SIG-M5 treated with dmso at 0.1 percent for 504 hours (cell line): ENCODE results near the gene IL17B.
"Not testable (repeated sequence)": the region's sequence is repeated elsewhere in the genome, so short reads cannot be mapped to it uniquely, and the experiment has no call there.

ENCODE experiments used
- DNase-seq: peaks from one replicate; lab custom pipeline; 2025; ENCODE audit not compliant: unreplicated experiment; lab: John Stamatoyannopoulos, UW

Gene IL17B

GRCh38 chr5:149403923-149404745, 25.0 kb upstream of the IL17B start:
- DNase-seq: no peak

GRCh38 chr5:149402291-149402690, 23.2 kb upstream of the IL17B start:
- no peak for DNase-seq

- no peak for DNase-seq
Observed at GRCh38 chr5:149401051-149401450, 22.0 kb upstream of the IL17B start.

GRCh38 chr5:149400304-149400703, 21.2 kb upstream of the IL17B start:
- DNase-seq: no peak

GRCh38 chr5:149399775-149400174, 20.7 kb upstream of the IL17B start:
- no peak for DNase-seq

GRCh38 chr5:149398747-149399266, 19.7 kb upstream of the IL17B start:
- not testable (repeated sequence) for DNase-seq

GRCh38 chr5:149397530-149397929, 18.4 kb upstream of the IL17B start:
- no peak for DNase-seq

GRCh38 chr5:149394996-149395395, 15.9 kb upstream of the IL17B start:
- not testable (repeated sequence) for DNase-seq

- no peak for DNase-seq
Observed at GRCh38 chr5:149392718-149393117, 13.6 kb upstream of the IL17B start.

GRCh38 chr5:149391524-149391923, 12.4 kb upstream of the IL17B start:
- DNase-seq: no peak

GRCh38 chr5:149391076-149391475, 12.0 kb upstream of the IL17B start:
- DNase-seq: not testable (repeated sequence)

GRCh38 chr5:149389552-149390495, 10.7 kb upstream of the IL17B start:
- no peak for DNase-seq

- DNase-seq: no peak
Observed at GRCh38 chr5:149388498-149389190, 9.6 kb upstream of the IL17B start.

GRCh38 chr5:149387982-149388381, 8.9 kb upstream of the IL17B start:
- no peak for DNase-seq

- DNase-seq: no peak
Observed at GRCh38 chr5:149387081-149387631, 8.1 kb upstream of the IL17B start.

- no peak for DNase-seq
Observed at GRCh38 chr5:149386166-149386565, 7.1 kb upstream of the IL17B start.

GRCh38 chr5:149383399-149383798, 4.3 kb upstream of the IL17B start:
- DNase-seq: no peak

GRCh38 chr5:149382517-149383220, 3.6 kb upstream of the IL17B start:
- no peak for DNase-seq

GRCh38 chr5:149381986-149382338, 2.9 kb upstream of the IL17B start:
- peak; percentile 70 for DNase-seq

GRCh38 chr5:149381261-149381985, 2.3 kb upstream of the IL17B start:
- DNase-seq: no peak
